Measurements from ENCODE around the gene HMCN1. TPM values are rescaled to one million over a fixed set of nuclear protein-coding genes. Genes with fewer than 3 reads are reported as not detected.

The HMCN1 gene
- total and polyA plus RNA-seq, 2 experiments from 2014 or later = 1.6 to 8.7 TPM

DNA sequence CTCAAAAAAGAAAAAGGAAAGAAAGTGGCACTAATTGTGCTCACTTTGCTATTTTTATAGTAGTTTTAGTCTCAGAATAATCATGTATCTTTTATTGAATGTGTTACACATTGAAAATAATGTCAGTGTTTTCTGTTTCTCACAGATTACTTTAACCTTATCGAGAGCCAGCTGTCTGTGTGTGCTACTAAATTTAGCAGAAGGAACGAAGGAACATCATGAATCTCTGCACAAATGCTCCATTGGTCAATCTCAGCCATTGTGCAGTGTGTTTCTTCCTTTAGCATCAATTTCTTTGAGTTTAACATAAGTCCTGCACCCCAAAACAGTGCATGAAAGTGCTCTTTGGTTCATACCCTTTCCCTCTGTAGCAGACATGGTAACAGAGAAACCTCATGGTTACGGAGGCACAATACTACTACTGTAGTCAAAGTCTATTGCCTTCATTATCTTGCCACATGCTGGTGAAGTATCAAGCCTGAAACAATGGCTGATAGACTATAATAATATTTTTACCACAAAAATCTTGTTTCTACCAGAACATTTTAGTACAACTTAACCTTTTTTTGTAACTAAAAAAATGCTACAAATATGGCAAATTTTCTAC is 310.0 kb downstream of the HMCN1 start (continued):
- TF ChIP-seq ZNF462 (CRISPR knock-in tag; IDR thresholded peaks at IDR 0.05) (no peak), ZNF331 (CRISPR knock-in tag; IDR thresholded peaks at IDR 0.05; ENCODE audit: low read depth) (no peak), CREB1 (CRISPR knock-in tag; IDR thresholded peaks at IDR 0.05; ENCODE audit: low read depth) (no peak), REST (IDR thresholded peaks at IDR 0.05; ENCODE audit: unreplicated experiment) (no peak), NANOG (IDR thresholded peaks at IDR 0.05; ENCODE audit: borderline replicate concordance) (no peak), JUNB (IDR thresholded peaks at IDR 0.05; ENCODE audit: unreplicated experiment) (no peak), POLR2AphosphoS5 (IDR thresholded peaks at IDR 0.05; ENCODE audit: low read depth) (no peak), EZH2phosphoT487 (IDR thresholded peaks at IDR 0.05; ENCODE audit: unreplicated experiment) (no peak)
